ES-I3 (cell line): ENCODE measurements around the gene HBG2.

Experiments
- H3K36me3 ChIP-seq: 2 replicates; pipeline ENCODE4 v1.6.1; 2013; ENCODE audit warnings: mild to moderate bottlenecking, low read length, control low read depth, moderate library complexity; ENCODE audit not compliant: insufficient read depth
- H3K4me1 ChIP-seq: 2 replicates; pipeline ENCODE4 v1.6.1; 2013; ENCODE audit warnings: mild to moderate bottlenecking, control low read depth, low read length; ENCODE audit not compliant: insufficient read depth
- H3K9ac ChIP-seq: 2 replicates; pipeline ENCODE4 v1.6.1; 2013; ENCODE audit warnings: low read depth, mild to moderate bottlenecking, low read length, moderate library complexity
- H3K9me3 ChIP-seq: 2 replicates; pipeline ENCODE4 v1.6.1; 2013; ENCODE audit warnings: mild to moderate bottlenecking, low read length, moderate library complexity; ENCODE audit not compliant: control insufficient read depth, insufficient read depth

The HBG2 gene

DNA sequence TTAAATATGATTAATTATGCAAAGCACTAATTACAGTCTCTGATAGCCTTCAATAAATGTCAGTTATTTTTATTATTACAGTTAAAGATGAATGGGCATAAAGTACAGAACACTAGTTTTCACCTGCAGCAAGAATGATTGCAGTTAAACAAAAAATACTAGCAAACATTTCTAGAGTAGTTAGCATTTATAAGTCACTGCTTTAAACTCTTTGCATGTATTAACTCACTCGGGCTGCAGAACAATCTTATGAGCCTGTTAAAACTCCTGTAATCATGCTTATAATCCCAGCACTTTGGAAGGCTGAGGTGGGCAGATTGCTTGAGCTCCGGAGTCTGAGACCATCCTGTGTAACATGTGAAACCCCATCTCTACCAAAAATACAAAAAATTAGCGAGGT is 32.3 kb upstream of the HBG2 start:
- H3K4me1 ChIP-seq: no peaks in the 10 kb centered on the region

DNA sequence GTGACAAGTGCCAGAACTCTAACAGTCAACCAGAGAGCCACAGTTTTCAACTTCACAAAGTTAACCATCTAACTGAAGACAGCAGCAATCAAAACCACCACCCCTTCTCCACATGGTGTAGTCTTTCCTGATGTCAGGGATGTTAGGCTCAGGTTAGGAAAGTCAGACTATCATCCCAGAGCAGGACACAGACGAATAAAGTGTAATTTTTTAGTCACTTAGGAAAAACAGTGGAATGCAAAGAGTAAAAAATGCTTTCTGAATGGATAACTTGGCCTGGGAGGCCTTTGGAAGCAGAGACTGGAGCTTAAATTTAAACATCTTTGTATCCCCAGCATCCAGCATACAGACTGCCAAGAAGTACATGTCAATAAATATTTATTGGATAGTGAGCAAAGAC is 31.8 kb upstream of the HBG2 start:
- H3K9me3 ChIP-seq: no peaks in the 10 kb centered on the region
- no peak overlapping the region for H3K9ac ChIP-seq
- H3K36me3 ChIP-seq: no peaks in the 10 kb centered on the region
- H3K4me1 ChIP-seq: no peaks in the 10 kb centered on the region

More for the DNA sequence above, 32.3 kb upstream of the HBG2 start:
- Histone ChIP-seq H3K36me3 (no peaks in the 10 kb centered on the region), H3K9ac (no peak overlapping the region), H3K9me3 (no peaks in the 10 kb centered on the region)

DNA sequence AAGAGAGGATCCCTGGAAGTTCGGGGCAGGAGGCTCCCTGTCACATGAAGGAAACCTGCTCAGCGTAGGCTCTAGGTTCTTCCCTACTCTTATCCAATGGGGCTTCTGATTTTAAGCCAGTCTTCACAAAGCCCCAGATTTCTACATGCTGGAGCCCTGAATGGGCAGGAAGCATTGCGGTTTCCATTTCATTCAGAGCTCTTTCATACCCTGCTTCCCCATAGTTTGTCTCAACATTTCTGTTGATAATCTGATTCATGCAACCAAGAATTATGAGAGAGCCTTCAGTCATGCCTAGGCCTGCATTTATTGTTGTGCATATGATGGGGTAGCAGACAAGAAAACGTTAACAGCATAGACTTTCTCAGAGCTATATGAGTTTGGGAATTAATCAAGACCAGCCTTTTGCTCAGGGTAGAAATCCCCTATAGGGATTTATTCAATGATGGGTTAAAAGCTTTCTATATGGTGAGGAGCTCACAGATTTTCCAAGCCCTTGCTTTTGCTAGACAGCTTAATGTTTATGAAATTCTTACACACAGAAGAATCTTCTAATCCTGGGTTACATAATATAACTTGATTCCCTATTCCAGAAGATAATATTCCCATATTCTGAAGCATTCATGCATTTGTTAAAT is 31.2 kb upstream of the HBG2 start:
- Histone ChIP-seq H3K4me1 (peaks cover 5% of the 10 kb centered on the region; the same call in 1 of the 2 replicates), H3K9ac (no peak overlapping the region), H3K9me3 (no peaks in the 10 kb centered on the region), H3K36me3 (no peaks in the 10 kb centered on the region)

DNA sequence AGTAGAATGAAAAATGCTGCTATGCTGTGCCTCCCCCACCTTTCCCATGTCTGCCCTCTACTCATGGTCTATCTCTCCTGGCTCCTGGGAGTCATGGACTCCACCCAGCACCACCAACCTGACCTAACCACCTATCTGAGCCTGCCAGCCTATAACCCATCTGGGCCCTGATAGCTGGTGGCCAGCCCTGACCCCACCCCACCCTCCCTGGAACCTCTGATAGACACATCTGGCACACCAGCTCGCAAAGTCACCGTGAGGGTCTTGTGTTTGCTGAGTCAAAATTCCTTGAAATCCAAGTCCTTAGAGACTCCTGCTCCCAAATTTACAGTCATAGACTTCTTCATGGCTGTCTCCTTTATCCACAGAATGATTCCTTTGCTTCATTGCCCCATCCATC is 30.1 kb upstream of the HBG2 start:
- Histone ChIP-seq H3K9me3 (no peaks in the 10 kb centered on the region), H3K36me3 (no peaks in the 10 kb centered on the region), H3K9ac (no peak overlapping the region), H3K4me1 (peaks cover 6% of the 10 kb centered on the region; the same call in 1 of the 2 replicates)

DNA sequence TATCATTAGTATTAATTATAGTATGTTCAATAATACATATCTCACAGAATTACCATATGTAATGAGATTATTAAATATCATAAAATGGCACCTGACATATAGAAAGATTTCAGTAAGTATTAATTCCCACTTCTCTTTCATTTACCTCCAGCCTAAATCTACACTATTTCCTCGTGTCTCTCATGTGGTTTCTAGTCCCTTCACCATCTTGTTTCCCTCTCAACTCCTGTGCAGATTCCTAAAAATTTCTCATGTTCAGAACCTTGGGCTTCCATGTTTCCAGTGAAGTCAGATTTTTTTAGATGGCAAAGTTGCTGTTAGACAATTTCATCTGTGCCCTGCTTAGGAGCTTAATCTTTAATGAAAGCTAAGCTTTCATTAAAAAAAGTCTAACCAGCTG is 29.3 kb upstream of the HBG2 start:
- H3K9me3 ChIP-seq: no peaks in the 10 kb centered on the region
- peaks cover 6% of the 10 kb centered on the region; the same call in 1 of the 2 replicates for H3K4me1 ChIP-seq
- no peaks in the 10 kb centered on the region for H3K36me3 ChIP-seq
- no peak overlapping the region for H3K9ac ChIP-seq

DNA sequence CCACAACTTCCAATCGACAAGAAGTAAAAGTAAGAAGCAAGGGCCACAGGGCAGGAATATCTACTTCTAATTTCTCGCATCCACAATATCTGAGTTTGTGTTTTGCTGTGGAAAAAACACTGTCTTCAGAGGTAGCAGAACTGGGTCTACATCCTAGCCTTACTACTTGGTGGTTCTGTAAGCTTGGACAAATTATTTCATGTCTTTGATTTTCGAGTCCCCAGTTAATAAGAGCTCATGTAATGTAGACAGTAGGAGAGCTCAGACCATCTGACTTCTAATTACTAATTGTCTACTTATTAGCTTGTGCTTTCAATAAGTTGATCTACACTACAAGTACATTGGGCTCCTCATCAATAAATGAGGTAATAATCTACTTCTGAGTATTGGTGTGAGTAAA is 28.5 kb upstream of the HBG2 start:
- H3K4me1 ChIP-seq: peaks cover 6% of the 10 kb centered on the region; the same call in 1 of the 2 replicates
- H3K9me3 ChIP-seq: no peaks in the 10 kb centered on the region
- H3K36me3 ChIP-seq: no peaks in the 10 kb centered on the region
- no peak overlapping the region for H3K9ac ChIP-seq

DNA sequence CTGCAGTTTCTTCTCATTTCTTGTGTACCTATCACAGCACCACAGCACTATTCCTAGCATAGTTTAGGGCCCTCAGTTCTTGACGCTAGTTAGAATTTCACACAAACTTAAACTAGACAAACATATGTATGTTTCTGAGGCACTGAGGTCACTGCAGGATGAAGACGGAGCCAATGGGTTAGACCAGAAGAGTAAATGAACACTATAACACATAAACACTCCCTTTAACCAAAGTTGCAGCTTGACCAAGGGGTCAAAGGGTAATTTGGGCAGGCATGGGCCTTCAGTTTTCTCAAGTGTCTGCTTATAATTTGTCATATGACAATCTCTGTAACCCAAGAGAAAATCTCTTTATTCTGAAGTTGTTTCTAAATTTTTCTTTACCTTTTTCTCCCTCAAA is 28.0 kb upstream of the HBG2 start:
- Histone ChIP-seq H3K9me3 (no peaks in the 10 kb centered on the region), H3K36me3 (no peaks in the 10 kb centered on the region), H3K4me1 (peaks cover 6% of the 10 kb centered on the region; the same call in 1 of the 2 replicates), H3K9ac (no peak overlapping the region)

DNA sequence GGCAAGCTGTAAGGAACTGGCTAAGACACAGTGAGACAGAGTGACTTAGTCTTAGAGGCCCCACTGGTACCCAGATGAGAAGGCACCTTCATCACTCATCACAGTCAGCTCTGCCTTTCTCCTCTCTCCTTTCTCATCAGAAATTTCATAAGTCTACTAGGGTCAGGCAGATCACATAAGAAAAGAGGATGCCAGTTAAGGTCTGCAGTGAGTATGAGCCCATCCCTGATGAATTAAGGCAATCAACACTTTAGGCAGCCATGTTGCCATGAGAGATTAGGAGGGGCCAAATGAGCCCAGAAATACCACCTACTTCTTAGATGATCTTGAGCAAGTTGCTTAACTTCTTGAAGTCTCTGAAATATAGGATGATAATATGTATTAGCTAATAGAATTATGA is 27.0 kb upstream of the HBG2 start:
- no peak overlapping the region for H3K9ac ChIP-seq
- no peaks in the 10 kb centered on the region for H3K36me3 ChIP-seq
- H3K4me1 ChIP-seq: peaks cover 6% of the 10 kb centered on the region; the same call in 1 of the 2 replicates
- H3K9me3 ChIP-seq: no peaks in the 10 kb centered on the region

DNA sequence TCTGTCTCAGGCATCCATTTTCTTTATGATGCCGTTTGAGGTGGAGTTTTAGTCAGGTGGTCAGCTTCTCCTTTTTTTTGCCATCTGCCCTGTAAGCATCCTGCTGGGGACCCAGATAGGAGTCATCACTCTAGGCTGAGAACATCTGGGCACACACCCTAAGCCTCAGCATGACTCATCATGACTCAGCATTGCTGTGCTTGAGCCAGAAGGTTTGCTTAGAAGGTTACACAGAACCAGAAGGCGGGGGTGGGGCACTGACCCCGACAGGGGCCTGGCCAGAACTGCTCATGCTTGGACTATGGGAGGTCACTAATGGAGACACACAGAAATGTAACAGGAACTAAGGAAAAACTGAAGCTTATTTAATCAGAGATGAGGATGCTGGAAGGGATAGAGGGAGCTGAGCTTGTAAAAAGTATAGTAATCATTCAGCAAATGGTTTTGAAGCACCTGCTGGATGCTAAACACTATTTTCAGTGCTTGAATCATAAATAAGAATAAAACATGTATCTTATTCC is 26.1 kb upstream of the HBG2 start:
- Histone ChIP-seq H3K9me3 (no peaks in the 10 kb centered on the region), H3K4me1 (peaks cover 6% of the 10 kb centered on the region; the same call in 1 of the 2 replicates), H3K36me3 (no peaks in the 10 kb centered on the region), H3K9ac (no peak overlapping the region)

DNA sequence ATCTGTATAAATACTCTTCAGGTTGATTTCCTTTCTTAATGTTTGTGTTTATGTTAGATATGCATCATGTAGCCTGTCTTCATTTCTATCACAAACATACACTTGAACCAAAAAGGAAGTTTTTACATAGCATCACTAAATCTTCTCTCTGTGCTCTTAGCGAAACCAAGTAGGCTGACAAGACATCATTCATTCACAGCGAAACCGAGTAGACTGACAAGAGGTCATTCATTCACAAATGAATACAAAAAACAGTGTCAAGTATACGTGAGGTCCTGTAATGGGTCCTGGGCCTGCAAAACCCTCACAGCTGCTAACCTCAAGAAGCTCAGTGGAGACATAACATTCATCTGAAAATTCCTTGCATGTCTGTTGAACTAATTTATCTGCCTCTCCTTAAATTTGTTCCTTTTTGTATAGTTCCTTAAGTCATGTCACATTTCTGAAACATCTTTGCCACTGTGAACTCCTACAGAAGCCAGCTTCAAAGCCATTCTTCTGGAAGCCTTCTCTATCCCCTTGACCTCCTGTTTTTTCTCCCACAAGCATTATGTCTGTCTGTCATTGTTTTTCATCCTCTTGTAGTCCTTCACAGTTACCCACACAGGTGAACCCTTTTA is 25.0 kb upstream of the HBG2 start:
- H3K9me3 ChIP-seq: no peaks in the 10 kb centered on the region
- no peaks in the 10 kb centered on the region for H3K36me3 ChIP-seq
- H3K9ac ChIP-seq: no peak overlapping the region
- H3K4me1 ChIP-seq: peaks cover 8% of the 10 kb centered on the region; the same call in 1 of the 2 replicates

DNA sequence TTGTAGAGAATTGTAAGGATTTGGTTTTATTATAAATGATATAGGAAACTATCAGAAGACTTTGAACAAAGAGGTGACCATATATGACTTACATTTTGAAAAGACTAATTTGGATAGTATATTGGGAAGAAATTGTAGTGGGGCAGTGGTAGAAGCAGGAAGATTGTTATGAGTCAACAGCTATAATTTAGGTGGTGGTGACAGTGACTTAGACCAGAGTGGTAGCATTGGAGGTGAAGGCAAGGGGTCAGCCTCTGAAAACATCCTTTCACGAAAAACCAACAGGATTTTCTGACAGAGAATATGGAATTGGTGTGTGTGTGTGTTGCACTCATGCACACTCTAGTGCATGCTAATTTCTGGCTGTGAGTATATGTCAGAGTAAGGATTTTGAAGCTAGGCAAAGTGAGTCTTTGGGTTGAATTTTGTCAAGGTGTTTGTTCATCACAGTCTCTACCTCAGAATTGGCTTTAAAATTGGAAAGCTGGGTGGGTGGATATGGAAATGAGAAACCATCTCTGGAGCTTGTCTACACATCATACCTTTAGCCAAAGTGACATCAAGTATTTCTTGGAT is 23.3 kb upstream of the HBG2 start:
- Histone ChIP-seq H3K9me3 (no peaks in the 10 kb centered on the region), H3K4me1 (peaks cover 11% of the 10 kb centered on the region; the same call in 1 of the 2 replicates), H3K36me3 (no peaks in the 10 kb centered on the region), H3K9ac (no peak overlapping the region)

DNA sequence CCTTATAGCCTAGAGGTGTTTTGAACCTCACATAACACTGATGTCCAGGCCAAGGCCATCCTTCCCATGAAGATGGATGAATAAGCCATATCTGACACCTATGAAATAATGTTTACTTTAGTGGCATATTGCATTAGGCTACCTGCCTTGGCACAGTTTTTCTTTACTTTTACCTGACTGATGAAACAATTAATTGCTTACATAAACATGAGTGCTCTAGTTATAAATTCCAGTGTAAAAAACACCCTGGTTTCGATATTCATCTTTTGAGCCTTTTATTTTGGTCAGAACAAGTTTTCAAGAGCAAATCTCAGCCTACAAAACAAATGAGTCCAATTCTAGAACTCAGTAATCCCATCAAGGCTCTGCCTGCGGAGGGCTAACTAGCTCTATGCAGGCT is 22.1 kb upstream of the HBG2 start:
- no peak overlapping the region for H3K9ac ChIP-seq
- peaks cover 11% of the 10 kb centered on the region; the same call in 1 of the 2 replicates for H3K4me1 ChIP-seq
- no peaks in the 10 kb centered on the region for H3K9me3 ChIP-seq
- H3K36me3 ChIP-seq: no peaks in the 10 kb centered on the region

DNA sequence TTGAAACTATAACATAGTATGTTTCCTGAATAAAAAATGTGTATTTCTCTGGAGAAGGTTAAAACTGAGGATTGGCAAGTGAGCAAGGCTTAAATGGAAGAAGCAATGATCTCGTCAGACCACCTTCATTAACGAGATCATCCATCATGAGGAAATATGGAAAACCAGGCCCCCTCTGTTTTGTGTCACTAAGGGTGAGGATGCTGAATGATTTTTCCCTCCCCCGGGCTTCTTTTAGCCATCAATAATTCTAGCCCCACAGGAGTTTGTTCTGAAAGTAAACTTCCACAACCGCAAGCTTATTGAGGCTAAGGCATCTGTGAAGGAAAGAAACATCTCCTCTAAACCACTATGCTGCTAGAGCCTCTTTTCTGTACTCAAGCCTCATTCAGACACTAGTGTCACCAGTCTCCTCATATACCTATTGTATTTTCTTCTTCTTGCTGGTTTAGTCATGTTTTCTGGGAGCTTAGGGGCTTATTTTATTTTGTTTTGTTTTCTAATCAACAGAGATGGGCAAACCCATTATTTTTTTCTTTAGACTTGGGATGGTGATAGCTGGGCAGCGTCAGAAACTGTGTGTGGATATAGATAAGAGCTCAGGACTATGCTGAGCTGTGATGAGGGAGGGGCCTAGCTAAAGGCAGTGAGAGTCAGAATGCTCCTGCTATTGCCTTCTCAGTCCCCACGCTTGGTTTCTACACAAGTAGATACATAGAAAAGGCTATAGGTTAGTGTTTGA is 21.0 kb upstream of the HBG2 start:
- H3K9me3 ChIP-seq: no peaks in the 10 kb centered on the region
- H3K4me1 ChIP-seq: peaks cover 5% of the 10 kb centered on the region; the same call in 1 of the 2 replicates
- H3K36me3 ChIP-seq: no peaks in the 10 kb centered on the region
- H3K9ac ChIP-seq: no peak overlapping the region

DNA sequence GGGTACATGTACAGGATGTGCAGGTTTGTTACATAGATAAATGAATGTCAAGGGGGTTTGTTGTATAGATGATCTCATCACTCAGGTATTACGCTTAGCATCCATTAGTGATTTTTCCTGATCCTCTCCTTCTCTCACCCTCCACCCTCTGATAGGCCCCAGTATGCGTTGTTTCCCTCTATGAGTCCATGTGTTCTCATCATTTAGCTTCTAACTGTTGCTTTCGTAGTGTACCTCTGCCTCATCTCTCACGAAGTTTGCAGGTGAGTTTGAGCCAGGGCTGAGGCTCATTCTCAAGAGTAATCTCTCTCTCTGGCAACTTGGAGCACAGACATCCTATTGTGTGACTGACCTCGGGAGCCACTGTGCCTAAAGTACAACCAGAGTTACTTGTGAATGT is 19.8 kb upstream of the HBG2 start:
- no peak overlapping the region for H3K9ac ChIP-seq
- no peaks in the 10 kb centered on the region for H3K9me3 ChIP-seq
- peaks cover 5% of the 10 kb centered on the region; the same call in 1 of the 2 replicates for H3K4me1 ChIP-seq
- no peaks in the 10 kb centered on the region for H3K36me3 ChIP-seq
